Measurements from ENCODE around the gene VANGL2. TPM values are rescaled to one million over a fixed set of nuclear protein-coding genes. Genes with fewer than 3 reads are reported as not detected.

VANGL2 gene
- total RNA-seq, 4 donors from 2014 or later = 0.44 to 1.4 (median 0.98) TPM; not detected in 1

DNA sequence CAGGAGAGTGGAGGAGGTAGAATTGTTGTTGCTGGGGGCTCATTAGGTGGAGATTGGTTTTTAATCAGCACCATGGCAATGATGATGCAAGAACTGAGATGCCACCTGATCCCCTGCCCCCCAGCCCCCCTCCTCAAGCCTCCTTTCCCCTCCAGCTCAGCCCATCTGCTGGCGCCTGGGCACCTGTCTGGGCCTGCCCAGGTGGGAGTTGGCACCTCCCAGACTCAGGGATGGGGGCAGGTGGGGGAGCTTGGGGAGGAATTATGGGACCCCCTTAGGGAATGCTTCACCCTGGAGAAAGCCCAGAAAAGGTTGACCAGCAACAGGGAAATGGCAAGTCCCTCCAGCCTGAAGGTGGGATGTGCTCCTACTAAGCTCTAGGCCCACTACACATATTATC is 35.0 kb upstream of the VANGL2 start:
- TF ChIP-seq, protein P1, sequence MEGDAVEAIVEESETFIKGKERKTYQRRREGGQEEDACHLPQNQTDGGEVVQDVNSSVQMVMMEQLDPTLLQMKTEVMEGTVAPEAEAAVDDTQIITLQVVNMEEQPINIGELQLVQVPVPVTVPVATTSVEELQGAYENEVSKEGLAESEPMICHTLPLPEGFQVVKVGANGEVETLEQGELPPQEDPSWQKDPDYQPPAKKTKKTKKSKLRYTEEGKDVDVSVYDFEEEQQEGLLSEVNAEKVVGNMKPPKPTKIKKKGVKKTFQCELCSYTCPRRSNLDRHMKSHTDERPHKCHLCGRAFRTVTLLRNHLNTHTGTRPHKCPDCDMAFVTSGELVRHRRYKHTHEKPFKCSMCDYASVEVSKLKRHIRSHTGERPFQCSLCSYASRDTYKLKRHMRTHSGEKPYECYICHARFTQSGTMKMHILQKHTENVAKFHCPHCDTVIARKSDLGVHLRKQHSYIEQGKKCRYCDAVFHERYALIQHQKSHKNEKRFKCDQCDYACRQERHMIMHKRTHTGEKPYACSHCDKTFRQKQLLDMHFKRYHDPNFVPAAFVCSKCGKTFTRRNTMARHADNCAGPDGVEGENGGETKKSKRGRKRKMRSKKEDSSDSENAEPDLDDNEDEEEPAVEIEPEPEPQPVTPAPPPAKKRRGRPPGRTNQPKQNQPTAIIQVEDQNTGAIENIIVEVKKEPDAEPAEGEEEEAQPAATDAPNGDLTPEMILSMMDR (IDR thresholded peaks at IDR 0.05; ENCODE audit: low read depth) = no peak

DNA sequence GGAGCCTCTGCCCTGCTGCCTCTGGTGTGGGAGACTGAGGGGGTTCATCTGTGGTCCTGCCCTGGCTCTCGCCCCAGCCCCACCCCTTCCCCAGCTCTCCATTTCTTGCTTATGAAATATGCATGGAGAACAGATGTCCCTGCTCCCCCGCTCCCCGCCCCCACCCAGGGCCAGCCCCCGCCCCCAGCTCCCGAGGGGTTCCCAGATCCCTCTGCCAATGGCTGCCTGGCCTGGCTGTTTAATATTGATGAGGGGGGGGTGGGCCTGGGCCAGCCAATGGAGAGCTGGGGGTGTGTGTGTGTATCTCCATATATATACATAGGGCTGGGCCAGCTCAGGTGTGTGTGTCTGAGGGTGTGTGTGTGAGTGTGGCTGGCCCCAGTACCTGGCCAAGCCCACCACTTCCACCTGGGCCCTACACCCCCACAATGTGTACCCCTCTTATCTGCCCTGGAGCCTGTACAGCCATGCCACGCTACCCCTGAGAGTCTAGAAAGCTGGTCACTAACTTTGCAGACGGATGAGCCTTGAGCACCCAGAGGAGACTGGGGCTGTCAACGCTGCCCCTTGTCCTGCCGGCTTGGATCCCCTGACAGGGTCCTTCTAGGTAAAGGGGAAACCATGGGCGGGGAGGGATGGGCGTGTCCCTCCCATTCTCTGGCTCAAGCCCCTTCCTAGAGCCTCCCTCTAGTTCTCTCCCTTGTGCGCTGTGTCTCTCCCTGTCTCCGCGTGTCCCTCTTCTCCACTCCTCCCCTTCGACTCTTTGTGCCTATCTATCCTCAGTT is 33.4 kb upstream of the VANGL2 start, which contains the start of gene NHLH1:
TSS of gene NHLH1 (plus strand) at position 341 of the 785 bp plus-strand sequence. CDS start 3,661 bp downstream, outside the sequence.
- TF ChIP-seq, protein P1 (IDR thresholded peaks at IDR 0.05; ENCODE audit: low read depth) = no peak

DNA sequence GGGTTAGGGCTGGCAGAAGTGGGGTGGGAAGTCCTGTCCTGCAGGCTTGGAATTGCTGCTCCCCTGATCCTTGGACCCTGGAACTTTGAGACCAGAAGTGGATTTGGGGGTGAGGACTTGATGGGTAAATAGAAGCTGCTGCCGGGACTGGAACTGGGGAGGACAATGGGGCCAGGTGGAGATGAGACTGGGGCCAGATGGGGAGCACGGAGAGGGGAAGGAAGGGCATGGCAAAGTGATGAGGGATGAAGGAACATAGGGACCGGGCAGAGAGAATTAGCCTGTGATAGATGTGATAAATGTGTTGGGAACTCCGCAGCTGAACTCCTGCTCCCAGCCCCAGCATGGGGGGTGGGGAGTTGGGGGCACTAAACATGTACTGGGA is 32.9 kb upstream of the VANGL2 start:
- TF ChIP-seq, protein P1 (IDR thresholded peaks at IDR 0.05; ENCODE audit: low read depth) = no peak

DNA sequence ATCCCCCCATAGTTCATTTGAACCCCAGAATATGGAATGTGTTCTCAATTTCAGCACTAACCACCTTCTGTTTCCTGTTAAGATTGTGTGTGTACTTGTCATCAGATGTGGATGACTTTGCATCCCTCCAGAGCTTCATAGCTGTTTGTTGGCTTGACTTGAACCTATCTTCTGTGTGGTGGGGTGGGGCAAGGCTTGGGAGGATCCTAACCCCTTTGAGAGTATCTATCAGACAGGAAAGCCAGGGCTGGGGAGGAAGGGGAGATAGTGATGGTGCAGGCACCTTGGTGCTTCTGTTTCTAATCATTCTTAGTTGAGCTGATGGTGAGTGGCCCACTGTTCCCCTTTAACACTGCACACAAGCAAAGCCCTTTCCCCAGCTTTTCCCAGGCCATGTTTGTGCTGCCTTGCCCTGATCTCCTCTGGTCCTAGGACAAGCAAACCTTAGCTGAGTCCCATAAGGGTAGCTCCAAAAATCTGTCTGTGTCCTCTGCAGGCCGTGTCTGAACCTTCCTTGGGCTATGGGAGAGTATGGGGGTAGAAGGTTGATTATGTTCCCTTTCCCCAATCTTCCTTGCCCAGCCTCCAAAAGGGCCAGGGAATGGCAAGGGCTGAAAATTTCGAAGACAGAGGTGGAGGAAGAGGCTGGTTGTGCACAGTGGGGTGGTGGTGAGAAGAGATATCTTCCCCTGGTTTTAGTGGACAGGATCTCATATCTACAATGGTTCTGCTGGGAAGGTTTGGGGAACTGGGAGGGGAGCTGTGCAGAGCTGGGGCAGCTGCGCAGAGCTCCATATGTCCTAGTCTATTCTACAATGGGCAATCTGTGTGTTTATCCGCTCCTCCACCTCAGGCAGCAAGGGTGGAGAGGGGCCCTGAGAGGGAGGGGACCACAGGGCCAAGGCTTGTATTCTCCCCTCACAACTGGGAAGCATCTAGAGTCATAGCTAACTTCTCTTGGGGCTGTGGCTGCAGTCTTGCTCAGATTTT is 32.1 kb upstream of the VANGL2 start:
- TF ChIP-seq, protein P1 (IDR thresholded peaks at IDR 0.05; ENCODE audit: low read depth) = no peak

DNA sequence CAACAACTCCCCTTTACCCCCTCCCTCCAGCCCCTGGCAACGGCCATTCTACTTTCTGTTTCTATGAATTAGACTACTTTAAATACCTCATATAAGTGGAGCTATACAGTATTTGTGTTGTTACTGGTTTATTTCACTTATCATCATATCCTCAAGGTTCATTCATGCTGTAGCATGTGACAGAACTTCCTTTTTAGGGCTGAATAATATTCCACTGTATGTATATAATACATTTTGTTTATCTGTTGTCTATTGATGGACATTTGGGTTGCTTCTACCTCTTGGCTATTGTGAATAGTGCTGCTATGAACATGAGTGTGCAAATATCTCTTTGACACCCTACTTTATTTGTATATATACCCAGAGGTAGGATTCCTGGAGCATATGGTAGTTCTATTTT is 31.3 kb upstream of the VANGL2 start:
- TF ChIP-seq, protein P1 (IDR thresholded peaks at IDR 0.05; ENCODE audit: low read depth) = no peak

DNA sequence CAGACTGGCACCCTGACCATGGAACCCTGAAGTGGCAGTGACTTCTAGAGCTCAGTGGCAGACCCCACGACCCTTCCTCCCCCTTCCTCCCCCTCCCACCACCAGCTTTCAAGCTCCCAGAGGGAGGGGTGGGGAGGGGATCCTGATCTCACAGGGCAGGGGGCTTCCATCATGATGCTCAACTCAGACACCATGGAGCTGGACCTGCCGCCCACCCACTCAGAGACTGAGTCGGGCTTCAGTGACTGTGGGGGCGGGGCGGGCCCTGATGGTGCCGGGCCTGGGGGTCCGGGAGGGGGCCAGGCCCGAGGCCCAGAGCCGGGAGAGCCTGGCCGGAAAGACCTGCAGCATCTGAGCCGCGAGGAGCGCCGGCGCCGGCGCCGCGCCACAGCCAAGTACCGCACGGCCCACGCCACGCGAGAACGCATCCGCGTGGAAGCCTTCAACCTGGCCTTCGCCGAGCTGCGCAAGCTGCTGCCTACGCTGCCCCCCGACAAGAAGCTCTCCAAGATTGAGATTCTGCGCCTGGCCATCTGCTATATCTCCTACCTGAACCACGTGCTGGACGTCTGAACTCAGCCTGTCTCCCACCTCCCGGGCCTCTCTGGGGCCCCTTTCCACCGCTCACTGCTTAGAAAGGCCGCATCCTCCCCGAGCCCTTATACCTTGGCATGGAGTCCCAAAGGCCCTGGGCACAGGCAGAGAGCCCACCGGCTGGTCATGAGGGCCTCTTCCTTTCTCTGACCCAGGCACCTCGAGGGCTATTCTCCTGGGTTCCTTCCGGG is 29.6 kb upstream of the VANGL2 start:
- TF ChIP-seq, protein P1 (IDR thresholded peaks at IDR 0.05; ENCODE audit: low read depth) = no peak

Data from subcutaneous adipose tissue (tissue), 4 donors.